ENCODE data around the gene PRKG1.

Gene PRKG1

GRCh38 chr10:51368943-51369342 lies 294.7 kb downstream of the PRKG1 start:
- TF ChIP-seq POU2F2 (IDR thresholded peaks at IDR 0.05; ENCODE audit: low read depth, low read length) (no peak), POLR2AphosphoS5 (IDR thresholded peaks at IDR 0.05; ENCODE audit: low read depth, low read length) (no peak), TAF1 (IDR thresholded peaks at IDR 0.05; ENCODE audit: low read depth, low read length) (no peak), PAX5 (IDR thresholded peaks at IDR 0.05; ENCODE audit: insufficient read depth, low read length, severe bottlenecking) (no peak), POLR2A (IDR thresholded peaks at IDR 0.05; ENCODE audit: low read depth, low read length) (no peak), SPI1 (IDR thresholded peaks at IDR 0.05; ENCODE audit: low read depth, low read length) (no peak)
- FAIRE-seq = no peak
- DNase-seq (ENCODE audit: insufficient read length, low spot score) = no peak

GRCh38 chr10:51369903-51370302 lies 295.6 kb downstream of the PRKG1 start:
- TF ChIP-seq SPI1 (IDR thresholded peaks at IDR 0.05; ENCODE audit: low read depth, low read length) = no peak
- TF ChIP-seq POU2F2 (IDR thresholded peaks at IDR 0.05; ENCODE audit: low read depth, low read length) = no peak
- TF ChIP-seq POLR2AphosphoS5 (IDR thresholded peaks at IDR 0.05; ENCODE audit: low read depth, low read length) = no peak
- no peak for TF ChIP-seq TAF1 (IDR thresholded peaks at IDR 0.05; ENCODE audit: low read depth, low read length)
- no peak for TF ChIP-seq PAX5 (IDR thresholded peaks at IDR 0.05; ENCODE audit: insufficient read depth, low read length, severe bottlenecking)
- FAIRE-seq = no peak
- no peak for DNase-seq (ENCODE audit: insufficient read length, low spot score)

- DNase-seq (ENCODE audit: insufficient read length, low spot score) = no peak
- TF ChIP-seq POLR2A (IDR thresholded peaks at IDR 0.05; ENCODE audit: low read depth, low read length) (no peak), SPI1 (IDR thresholded peaks at IDR 0.05; ENCODE audit: low read depth, low read length) (no peak), TAF1 (IDR thresholded peaks at IDR 0.05; ENCODE audit: low read depth, low read length) (no peak), PAX5 (IDR thresholded peaks at IDR 0.05; ENCODE audit: insufficient read depth, low read length, severe bottlenecking) (no peak), POU2F2 (IDR thresholded peaks at IDR 0.05; ENCODE audit: low read depth, low read length) (no peak), POLR2AphosphoS5 (IDR thresholded peaks at IDR 0.05; ENCODE audit: low read depth, low read length) (no peak)
Observed at GRCh38 chr10:51371743-51372142, 297.5 kb downstream of the PRKG1 start.

GRCh38 chr10:51375790-51376189 lies 301.5 kb downstream of the PRKG1 start:
- TF ChIP-seq SPI1 (IDR thresholded peaks at IDR 0.05; ENCODE audit: low read depth, low read length) = no peak
- no peak for FAIRE-seq

More at GRCh38 chr10:51371743-51372142, 297.5 kb downstream of the PRKG1 start:
- no peak for FAIRE-seq

GRCh38 chr10:51377070-51377931 lies 303.0 kb downstream of the PRKG1 start:
- DNase-seq (ENCODE audit: insufficient read length, low spot score) (no peak), FAIRE-seq (no peak)
- no peak for TF ChIP-seq TAF1 (IDR thresholded peaks at IDR 0.05; ENCODE audit: low read depth, low read length)
- no peak for TF ChIP-seq PAX5 (IDR thresholded peaks at IDR 0.05; ENCODE audit: insufficient read depth, low read length, severe bottlenecking)
- TF ChIP-seq POU2F2 (IDR thresholded peaks at IDR 0.05; ENCODE audit: low read depth, low read length) = no peak
- TF ChIP-seq SPI1 (IDR thresholded peaks at IDR 0.05; ENCODE audit: low read depth, low read length) = no peak
- TF ChIP-seq POLR2AphosphoS5 (IDR thresholded peaks at IDR 0.05; ENCODE audit: low read depth, low read length) = no peak
- TF ChIP-seq POLR2A (IDR thresholded peaks at IDR 0.05; ENCODE audit: low read depth, low read length) = no peak

More at GRCh38 chr10:51375790-51376189, 301.5 kb downstream of the PRKG1 start:
- no peak for DNase-seq (ENCODE audit: insufficient read length, low spot score)

DNA sequence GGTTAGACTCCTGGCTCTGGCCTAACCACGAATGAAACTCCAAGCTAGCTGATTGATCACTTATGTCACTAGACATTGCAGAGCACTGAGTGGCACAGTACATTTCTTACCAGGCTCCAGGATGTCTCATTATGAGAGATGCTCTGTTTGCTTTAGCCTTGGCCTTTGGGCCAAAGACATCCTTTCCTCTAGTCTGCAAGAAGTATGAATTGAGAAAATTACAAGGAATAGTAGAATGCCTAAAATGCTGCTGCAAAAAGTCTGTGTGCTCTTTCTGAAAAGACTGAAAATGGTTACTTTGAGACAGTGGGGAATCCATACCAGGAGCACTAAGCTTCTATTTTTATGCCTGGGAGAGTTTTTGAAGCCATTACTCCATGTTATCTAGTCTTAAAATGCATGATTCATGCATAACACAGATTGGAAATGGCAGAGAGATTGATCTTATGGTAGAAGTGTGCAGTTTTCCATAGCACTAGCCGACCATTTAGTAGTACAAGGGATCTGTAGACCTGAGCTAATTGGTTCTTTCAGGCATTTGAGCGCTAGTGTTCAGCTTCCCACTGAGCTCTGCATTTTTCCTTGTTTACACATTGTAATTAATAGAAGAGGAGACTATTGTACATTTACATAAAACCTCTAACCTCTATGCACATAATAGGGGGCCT lies 303.8 kb downstream of the PRKG1 start:
- no peak for FAIRE-seq
- DNase-seq (ENCODE audit: insufficient read length, low spot score) = no peak
- TF ChIP-seq SPI1 (IDR thresholded peaks at IDR 0.05; ENCODE audit: low read depth, low read length) (no peak), POLR2A (IDR thresholded peaks at IDR 0.05; ENCODE audit: low read depth, low read length) (no peak), TAF1 (IDR thresholded peaks at IDR 0.05; ENCODE audit: low read depth, low read length) (no peak), POLR2AphosphoS5 (IDR thresholded peaks at IDR 0.05; ENCODE audit: low read depth, low read length) (no peak), PAX5 (IDR thresholded peaks at IDR 0.05; ENCODE audit: insufficient read depth, low read length, severe bottlenecking) (no peak), POU2F2 (IDR thresholded peaks at IDR 0.05; ENCODE audit: low read depth, low read length) (no peak)

DNA sequence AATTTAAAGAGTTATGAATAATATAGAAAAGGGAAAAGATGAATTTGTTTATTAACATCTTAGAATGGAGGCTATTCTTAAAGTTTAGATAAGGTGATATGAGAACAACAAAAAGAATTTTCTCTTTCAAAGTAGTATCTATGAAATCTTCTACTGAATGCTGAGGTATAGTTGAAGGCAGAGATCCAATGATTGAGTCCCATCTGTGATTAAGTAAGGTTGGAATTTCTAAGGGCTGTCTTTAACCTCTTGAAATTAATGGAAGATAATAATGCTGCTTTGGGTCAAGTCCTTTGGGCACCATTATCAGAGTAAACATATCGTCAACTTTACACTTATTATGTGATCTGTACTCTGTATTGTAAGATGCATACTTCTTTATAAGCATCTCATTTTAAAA lies 307.9 kb downstream of the PRKG1 start:
- FAIRE-seq = no peak
- DNase-seq (ENCODE audit: insufficient read length, low spot score) = no peak
- TF ChIP-seq POLR2A (IDR thresholded peaks at IDR 0.05; ENCODE audit: low read depth, low read length) = no peak
- TF ChIP-seq SPI1 (IDR thresholded peaks at IDR 0.05; ENCODE audit: low read depth, low read length) = no peak
- no peak for TF ChIP-seq TAF1 (IDR thresholded peaks at IDR 0.05; ENCODE audit: low read depth, low read length)
- no peak for TF ChIP-seq POU2F2 (IDR thresholded peaks at IDR 0.05; ENCODE audit: low read depth, low read length)
- no peak for TF ChIP-seq POLR2AphosphoS5 (IDR thresholded peaks at IDR 0.05; ENCODE audit: low read depth, low read length)
- TF ChIP-seq PAX5 (IDR thresholded peaks at IDR 0.05; ENCODE audit: insufficient read depth, low read length, severe bottlenecking) = no peak

GRCh38 chr10:51384971-51385370 lies 310.7 kb downstream of the PRKG1 start:
- DNase-seq (ENCODE audit: insufficient read length, low spot score) (no peak), FAIRE-seq (no peak)
- TF ChIP-seq POLR2AphosphoS5 (IDR thresholded peaks at IDR 0.05; ENCODE audit: low read depth, low read length) (no peak), POU2F2 (IDR thresholded peaks at IDR 0.05; ENCODE audit: low read depth, low read length) (no peak), PAX5 (IDR thresholded peaks at IDR 0.05; ENCODE audit: insufficient read depth, low read length, severe bottlenecking) (no peak), TAF1 (IDR thresholded peaks at IDR 0.05; ENCODE audit: low read depth, low read length) (no peak), POLR2A (IDR thresholded peaks at IDR 0.05; ENCODE audit: low read depth, low read length) (no peak), SPI1 (IDR thresholded peaks at IDR 0.05; ENCODE audit: low read depth, low read length) (no peak)

- DNase-seq (ENCODE audit: insufficient read length, low spot score) (no peak), FAIRE-seq (no peak)
- TF ChIP-seq POLR2A (IDR thresholded peaks at IDR 0.05; ENCODE audit: low read depth, low read length) = no peak
- TF ChIP-seq SPI1 (IDR thresholded peaks at IDR 0.05; ENCODE audit: low read depth, low read length) = no peak
- no peak for TF ChIP-seq TAF1 (IDR thresholded peaks at IDR 0.05; ENCODE audit: low read depth, low read length)
- no peak for TF ChIP-seq PAX5 (IDR thresholded peaks at IDR 0.05; ENCODE audit: insufficient read depth, low read length, severe bottlenecking)
- TF ChIP-seq POLR2AphosphoS5 (IDR thresholded peaks at IDR 0.05; ENCODE audit: low read depth, low read length) = no peak
- no peak for TF ChIP-seq POU2F2 (IDR thresholded peaks at IDR 0.05; ENCODE audit: low read depth, low read length)
Observed at GRCh38 chr10:51386248-51386885, 312.1 kb downstream of the PRKG1 start.

Measured in GM12891 (cell line).